Lung (tissue), 12 donors: ENCODE data around the gene LHFPL3. TPM values are rescaled to one million over a fixed set of nuclear protein-coding genes. Genes with fewer than 3 reads are reported as not detected.

ENCODE experiments used
- ATAC-seq: fragments of 200-7000 bp; cut with Tn5 transposase; one replicate; pipeline ENCODE4 v1.9.1; 2020; ENCODE audit warnings: moderate number of reproducible peaks; ENCODE audit not compliant: insufficient read depth, low FRiP score
- DNase-seq, 3 donors: peaks; one replicate each; pipeline ENCODE4 v3.0.0-alpha.2; 2013 to 2017
- H3K27ac ChIP-seq, 2 donors: one replicate each; pipeline ENCODE4 v1.5.1; 2013; ENCODE audit warnings: mild to moderate bottlenecking in 2 of 2, moderate library complexity in 2 of 2, control low read depth in 1 of 2, inconsistent platforms in 1 of 2, low read depth in 1 of 2, low read length in 1 of 2
- H3K27me3 ChIP-seq, 3 donors: one replicate each; pipeline ENCODE4 v1.5.1; 2013; ENCODE audit warnings: low read length in 2 of 3; ENCODE audit not compliant: control insufficient read depth in 3 of 3, insufficient read depth in 3 of 3
- H3K36me3 ChIP-seq, 4 donors: one replicate each; pipeline ENCODE4 v1.5.1; 2013; ENCODE audit warnings: low read length in 4 of 4, mild to moderate bottlenecking in 1 of 4, moderate library complexity in 1 of 4; ENCODE audit not compliant: control insufficient read depth in 4 of 4, insufficient read depth in 4 of 4
- H3K4me1 ChIP-seq, 5 donors: one replicate each; pipeline ENCODE4 v1.5.1; 2013; ENCODE audit warnings: low read length in 5 of 5, mild to moderate bottlenecking in 2 of 5, moderate library complexity in 1 of 5; ENCODE audit not compliant: control insufficient read depth in 5 of 5, insufficient read depth in 5 of 5
- H3K4me3 ChIP-seq: one replicate; pipeline ENCODE4 v1.5.1; 2013; ENCODE audit warnings: mild to moderate bottlenecking, control low read depth, moderate library complexity
- H3K9ac ChIP-seq, 2 donors: one replicate each; pipeline ENCODE4 v1.5.1; 2013; ENCODE audit warnings: low read length in 2 of 2, control low read depth in 1 of 2; ENCODE audit not compliant: insufficient read depth in 1 of 2
- H3K9me3 ChIP-seq, 4 donors: one replicate each; pipeline ENCODE4 v1.5.1; 2013; ENCODE audit warnings: low read length in 3 of 4, mild to moderate bottlenecking in 1 of 4, moderate library complexity in 1 of 4; ENCODE audit not compliant: control insufficient read depth in 4 of 4, insufficient read depth in 3 of 4
- WGBS, 2 donors: extraction: QIAGEN DNeasy Blood & Tissue Kit; methylation state at CpG; one replicate each; pipeline ENCODE4 v1.1.7; 2013; 5-methylcytosine and 5-hydroxymethylcytosine counted together
- polyA plus RNA-seq, 2 donors: library from polyadenylated mRNA; stranded (reverse); fragments of 200-250 nt; gene quantifications; one replicate each; pipeline ENCODE4 v1.2.1, GENCODE V29; 2013
- total RNA-seq, 2 donors: library from RNA; depleted of rRNA in 1 of 2; stranded (reverse); fragments of >200 nt in 1 of 2; gene quantifications; one replicate each; pipeline ENCODE4 v1.2.1, GENCODE V29; 2014 to 2021
- TF ChIP-seq, protein P1 (sequence below): IDR thresholded peaks from 2 replicates; pipeline ENCODE4 v1.5.1; 2012; ENCODE audit warnings: mild to moderate bottlenecking; ENCODE audit errors: control extremely low read depth, extremely low read depth
- donor health status: control.
- donor health status: control.
- donor health status: Bipolar disorder and iron deficiency.
- donor health status: healthy.
- donor health status: DM: yes; HTN: yes; CAD: no.

Gene LHFPL3
- total and polyA plus RNA-seq, 4 donors: not detected

- H3K27me3 ChIP-seq: no peaks in the 10 kb centered on the region
- H3K4me3 ChIP-seq: no peak overlapping the region
- DNase-seq (no peak), ATAC-seq (no peak)
- no peaks in the 10 kb centered on the region for H3K9me3 ChIP-seq
- H3K27ac ChIP-seq: no peak overlapping the region
- H3K36me3 ChIP-seq: no peaks in the 10 kb centered on the region
- WGBS, 2 donors: 45 to 56% methylated on average over 4 of the region's 4 CpGs
- H3K9ac ChIP-seq: no peak overlapping the region
- TF ChIP-seq, protein P1, sequence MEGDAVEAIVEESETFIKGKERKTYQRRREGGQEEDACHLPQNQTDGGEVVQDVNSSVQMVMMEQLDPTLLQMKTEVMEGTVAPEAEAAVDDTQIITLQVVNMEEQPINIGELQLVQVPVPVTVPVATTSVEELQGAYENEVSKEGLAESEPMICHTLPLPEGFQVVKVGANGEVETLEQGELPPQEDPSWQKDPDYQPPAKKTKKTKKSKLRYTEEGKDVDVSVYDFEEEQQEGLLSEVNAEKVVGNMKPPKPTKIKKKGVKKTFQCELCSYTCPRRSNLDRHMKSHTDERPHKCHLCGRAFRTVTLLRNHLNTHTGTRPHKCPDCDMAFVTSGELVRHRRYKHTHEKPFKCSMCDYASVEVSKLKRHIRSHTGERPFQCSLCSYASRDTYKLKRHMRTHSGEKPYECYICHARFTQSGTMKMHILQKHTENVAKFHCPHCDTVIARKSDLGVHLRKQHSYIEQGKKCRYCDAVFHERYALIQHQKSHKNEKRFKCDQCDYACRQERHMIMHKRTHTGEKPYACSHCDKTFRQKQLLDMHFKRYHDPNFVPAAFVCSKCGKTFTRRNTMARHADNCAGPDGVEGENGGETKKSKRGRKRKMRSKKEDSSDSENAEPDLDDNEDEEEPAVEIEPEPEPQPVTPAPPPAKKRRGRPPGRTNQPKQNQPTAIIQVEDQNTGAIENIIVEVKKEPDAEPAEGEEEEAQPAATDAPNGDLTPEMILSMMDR: no peak
- H3K4me1 ChIP-seq: no peaks in the 10 kb centered on the region
Observed at GRCh38 chr7:104761892-104762291, 433.5 kb downstream of the LHFPL3 start.

- Histone ChIP-seq H3K4me1 (no peaks in the 10 kb centered on the region), H3K36me3 (no peaks in the 10 kb centered on the region), H3K9me3 (no peaks in the 10 kb centered on the region), H3K4me3 (no peak overlapping the region), H3K27ac (no peak overlapping the region), H3K27me3 (no peaks in the 10 kb centered on the region), H3K9ac (no peak overlapping the region)
- TF ChIP-seq, protein P1: no peak
- WGBS, 2 donors: 53 to 65% methylated on average over 4 of the region's 4 CpGs
- DNase-seq: no peak
- ATAC-seq: no peak
Observed at GRCh38 chr7:104767113-104767512, 438.7 kb downstream of the LHFPL3 start.

DNA sequence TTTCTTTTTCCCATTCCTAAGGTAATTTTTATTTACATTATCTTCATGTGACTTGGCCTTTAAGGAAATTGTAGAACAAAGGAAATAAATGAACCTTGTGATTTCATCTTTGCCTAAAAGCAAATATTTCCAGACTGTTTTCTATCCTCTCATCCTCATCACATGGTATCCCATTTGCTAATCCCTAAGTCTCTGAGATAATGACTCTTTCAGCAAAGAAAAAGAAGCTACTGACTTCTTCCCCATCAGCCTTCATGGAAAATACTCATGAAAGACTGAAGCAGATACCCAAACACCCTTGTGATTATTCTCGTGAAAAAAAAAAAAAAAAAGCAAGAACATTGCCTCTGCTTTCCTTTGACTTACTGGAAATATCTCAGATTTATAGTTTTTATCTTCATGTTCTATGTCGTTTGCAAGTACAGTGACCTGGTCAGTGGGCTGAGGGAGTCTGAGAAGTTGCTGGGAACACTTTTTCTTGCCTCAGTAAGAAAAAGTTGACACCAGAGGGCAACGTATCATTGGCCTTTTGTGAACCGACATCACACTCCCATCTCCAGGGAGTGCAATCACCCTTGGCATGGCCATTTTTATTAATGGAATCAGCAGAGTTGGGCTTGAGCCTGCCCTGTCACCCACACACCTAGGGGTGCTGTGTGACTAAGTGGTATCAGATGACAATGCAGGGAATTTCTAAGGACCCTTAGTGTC, 439.6 kb downstream of the LHFPL3 start:
- DNase-seq (no peak), ATAC-seq (no peak)
- Histone ChIP-seq H3K4me3 (no peak overlapping the region), H3K9me3 (no peaks in the 10 kb centered on the region), H3K36me3 (no peaks in the 10 kb centered on the region), H3K9ac (no peak overlapping the region), H3K27me3 (peaks cover 0 to 4% (median 0%) of the 10 kb centered on the region in 3 donors), H3K27ac (no peak overlapping the region), H3K4me1 (no peaks in the 10 kb centered on the region)
- TF ChIP-seq, protein P1: no peak
- WGBS, 2 donors: 40 to 54% methylated on average over 4 of the region's 4 CpGs
